Astrocyte of the cerebellum (primary cell): ENCODE results near the gene CUX1.

Experiments used
- DNase-seq: peaks from one replicate; pipeline ENCODE4 v3.0.0-alpha.2; 2011; ENCODE audit warnings: low read depth
- H3K4me3 ChIP-seq: 2 replicates; pipeline ENCODE4 v1.5.1; 2011; ENCODE audit warnings: mild to moderate bottlenecking, low read depth, low read length, moderate library complexity
- in situ Hi-C: cut with HindIII; loops from 2 replicates; pipeline ENCODE4 v1.10.0; 2017; ENCODE audit warnings: low sequenced_read_pairs
- TF ChIP-seq, protein P1 (sequence below): IDR thresholded peaks from 2 replicates; pipeline ENCODE4 v1.5.1; 2012; ENCODE audit warnings: low read length, low read depth, moderate library complexity, mild to moderate bottlenecking; ENCODE audit errors: missing control alignments

CUX1 gene

DNA sequence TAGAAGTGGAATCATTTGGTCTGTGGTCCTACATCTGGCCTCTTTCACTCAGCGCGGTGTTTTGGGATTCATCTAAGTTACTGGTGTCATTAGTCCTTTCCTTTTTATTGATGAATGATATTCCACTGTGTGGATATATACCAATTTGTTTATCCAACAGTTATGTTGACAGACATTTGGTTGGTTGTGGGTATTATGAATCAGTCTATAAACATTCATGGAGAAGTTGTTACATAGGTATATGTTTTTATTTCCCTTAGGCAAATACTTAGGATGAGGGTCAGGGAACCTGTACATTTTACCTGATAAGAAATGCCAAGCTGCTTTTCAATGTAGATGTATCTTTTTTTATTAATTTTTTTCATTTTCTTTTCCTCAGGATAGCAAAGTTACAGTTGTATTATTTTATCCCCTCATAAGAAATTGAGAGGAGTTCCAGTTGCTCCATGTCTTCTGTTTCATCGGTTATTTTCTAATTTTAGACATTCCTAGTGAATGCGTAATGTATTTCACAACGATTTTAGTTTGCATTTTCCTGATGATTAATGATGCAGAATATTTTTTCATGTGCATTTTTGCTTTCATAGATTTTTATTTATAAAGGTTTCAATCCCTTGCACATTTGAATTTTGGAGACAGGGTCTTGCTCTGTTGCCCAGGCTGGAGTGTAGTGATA is 265.4 kb downstream of the CUX1 start:
- TF ChIP-seq, protein P1, sequence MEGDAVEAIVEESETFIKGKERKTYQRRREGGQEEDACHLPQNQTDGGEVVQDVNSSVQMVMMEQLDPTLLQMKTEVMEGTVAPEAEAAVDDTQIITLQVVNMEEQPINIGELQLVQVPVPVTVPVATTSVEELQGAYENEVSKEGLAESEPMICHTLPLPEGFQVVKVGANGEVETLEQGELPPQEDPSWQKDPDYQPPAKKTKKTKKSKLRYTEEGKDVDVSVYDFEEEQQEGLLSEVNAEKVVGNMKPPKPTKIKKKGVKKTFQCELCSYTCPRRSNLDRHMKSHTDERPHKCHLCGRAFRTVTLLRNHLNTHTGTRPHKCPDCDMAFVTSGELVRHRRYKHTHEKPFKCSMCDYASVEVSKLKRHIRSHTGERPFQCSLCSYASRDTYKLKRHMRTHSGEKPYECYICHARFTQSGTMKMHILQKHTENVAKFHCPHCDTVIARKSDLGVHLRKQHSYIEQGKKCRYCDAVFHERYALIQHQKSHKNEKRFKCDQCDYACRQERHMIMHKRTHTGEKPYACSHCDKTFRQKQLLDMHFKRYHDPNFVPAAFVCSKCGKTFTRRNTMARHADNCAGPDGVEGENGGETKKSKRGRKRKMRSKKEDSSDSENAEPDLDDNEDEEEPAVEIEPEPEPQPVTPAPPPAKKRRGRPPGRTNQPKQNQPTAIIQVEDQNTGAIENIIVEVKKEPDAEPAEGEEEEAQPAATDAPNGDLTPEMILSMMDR, result no peak
- no peak for DNase-seq
- no peak overlapping the region for H3K4me3 ChIP-seq
- in situ Hi-C loops, result no loop called here

DNA sequence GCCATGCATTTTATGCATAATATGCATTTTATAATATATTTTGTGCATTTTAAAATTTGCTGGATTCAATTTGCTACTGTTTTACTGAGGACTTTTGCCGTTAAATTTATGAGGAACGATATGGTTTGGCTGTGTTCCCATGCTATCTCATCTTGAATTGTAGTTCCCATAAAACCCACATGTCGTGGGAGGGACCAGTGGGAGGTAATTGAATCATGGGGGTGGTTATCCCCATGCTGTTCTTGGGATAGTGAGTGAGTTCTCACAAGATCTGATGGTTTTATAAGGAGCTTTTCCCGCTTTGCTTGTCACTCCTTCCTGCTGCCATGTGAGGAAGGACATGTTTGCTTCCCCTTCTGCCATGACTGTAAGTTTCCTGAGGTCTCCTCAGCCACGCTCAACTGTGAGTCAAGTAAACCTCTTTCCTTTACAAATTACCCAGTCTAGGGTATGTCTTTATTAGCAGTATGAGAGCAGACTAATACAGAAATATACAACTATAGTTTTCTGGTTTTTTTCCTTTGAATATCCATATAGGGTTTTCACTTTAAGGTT is 267.9 kb downstream of the CUX1 start:
- H3K4me3 ChIP-seq, result no peak overlapping the region
- no peak for DNase-seq
- in situ Hi-C loops, result loop anchor here (5.0 kb wide), 1 partner anchor 38 kb away; no protein-coding TSS in a partner anchor
- TF ChIP-seq, protein P1, result no peak

DNA sequence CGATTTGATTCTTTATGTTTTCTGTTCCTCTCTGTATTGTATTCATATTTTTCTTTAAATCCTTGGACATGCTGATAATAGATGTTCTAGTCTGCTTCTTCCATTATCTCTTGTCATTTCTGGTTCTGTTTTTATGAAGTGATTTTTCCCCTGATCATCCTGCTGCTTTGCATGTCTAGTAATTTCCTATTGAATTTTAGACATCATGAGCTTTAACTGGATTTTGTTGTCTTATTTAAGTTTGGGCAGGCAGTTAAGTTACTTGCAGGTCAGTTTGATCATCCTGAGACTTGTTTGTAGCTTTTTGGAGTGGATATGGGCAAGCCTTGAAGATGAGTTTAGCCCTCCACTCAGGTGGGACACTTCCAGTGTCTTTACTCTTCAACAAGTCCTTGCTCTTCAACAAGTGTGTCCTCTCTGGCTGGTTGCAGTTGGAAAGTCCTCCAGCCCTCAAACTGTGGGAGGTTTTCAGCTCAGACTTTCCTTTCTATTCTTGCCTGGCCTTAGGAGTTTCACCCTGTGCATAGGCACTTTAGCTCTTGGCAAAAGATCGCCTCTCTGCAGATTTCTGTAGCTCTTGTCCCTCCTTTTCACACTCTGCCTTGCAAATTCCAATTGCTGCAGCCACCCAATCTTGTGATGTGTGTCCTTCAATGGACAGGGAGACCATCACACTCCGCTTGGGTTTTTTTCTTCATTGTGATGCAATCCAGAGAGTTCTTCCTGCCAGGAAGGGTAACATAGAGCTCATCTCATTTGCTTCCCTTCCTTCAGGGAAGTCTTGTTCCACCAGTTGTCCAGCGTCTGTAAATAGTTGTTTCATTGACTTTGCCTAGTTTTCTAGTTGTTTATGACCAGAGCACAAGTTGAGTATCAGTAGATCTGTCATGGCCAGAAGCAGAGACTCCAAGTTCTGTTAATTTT is 272.0 kb downstream of the CUX1 start:
- DNase-seq, result no peak
- H3K4me3 ChIP-seq, result no peak overlapping the region
- in situ Hi-C loops, result loop anchor here (5.0 kb wide), 1 partner anchor 42 kb away; no protein-coding TSS in a partner anchor
- TF ChIP-seq, protein P1, result no peak

DNA sequence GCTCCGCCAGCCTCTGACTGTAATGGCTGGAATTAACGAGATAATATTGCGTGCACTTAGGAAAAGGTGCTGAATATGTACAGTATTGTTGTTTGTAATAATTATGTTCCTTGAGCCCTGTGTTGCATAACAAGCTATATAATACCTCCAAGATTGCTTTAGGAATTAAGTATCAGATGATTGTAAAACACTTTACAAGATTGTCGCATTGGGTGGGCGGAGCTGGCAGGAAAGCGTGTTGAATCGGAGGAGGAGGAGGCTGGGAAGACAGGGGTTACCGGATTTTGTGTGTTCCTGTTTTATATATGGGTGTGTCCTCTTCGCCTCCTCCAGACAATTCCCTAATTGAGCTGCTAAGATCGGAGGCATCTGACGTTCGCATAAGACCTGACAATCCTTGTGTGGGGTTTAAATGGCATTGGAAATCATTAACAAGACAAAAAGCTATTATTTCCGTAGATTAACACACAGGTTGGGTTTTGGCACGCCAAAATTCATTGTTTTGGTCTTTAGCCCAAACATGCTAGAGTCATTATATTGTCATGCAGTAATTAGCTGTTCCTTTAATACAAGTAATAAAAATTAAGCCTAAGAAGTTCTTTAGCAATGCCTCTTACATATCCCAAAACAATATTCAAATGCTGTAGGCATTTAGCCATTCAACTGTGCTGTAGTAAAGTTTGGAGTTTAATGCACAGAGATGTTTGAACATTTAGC is 276.3 kb downstream of the CUX1 start:
- H3K4me3 ChIP-seq, result no peak overlapping the region
- in situ Hi-C loops, result no loop called here

DNA sequence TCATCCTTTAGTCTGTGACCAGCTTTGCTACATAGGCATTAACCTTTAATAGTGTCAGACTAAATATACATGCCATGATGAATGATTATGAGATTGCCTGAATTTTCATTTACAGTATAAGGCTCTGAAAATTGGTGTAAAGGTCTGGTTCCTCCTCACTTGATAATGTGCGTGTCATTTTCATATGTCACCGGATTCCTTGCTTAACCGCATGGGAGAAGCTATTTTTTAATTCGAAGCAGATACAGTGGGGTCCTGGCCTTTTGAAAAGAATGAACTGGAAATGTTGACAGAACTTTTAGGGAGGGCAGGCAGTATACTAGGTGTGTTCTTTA is 276.9 kb downstream of the CUX1 start:
- DNase-seq, result no peak
- TF ChIP-seq, protein P1, result no peak
- in situ Hi-C loops, result no loop called here
- H3K4me3 ChIP-seq, result no peak overlapping the region

More for the DNA sequence above, 276.3 kb downstream of the CUX1 start:
- DNase-seq, result no peak
- TF ChIP-seq, protein P1, result no peak
